K562 (cell line): ENCODE data around the gene MTMR10.

Source experiments
- ELF1 ChIP-seq: fragments of 200-800 bp; sonication (Bioruptor generic); IDR thresholded peaks from 2 replicates; pipeline ENCODE4 v1.6.1; 2016; ENCODE audit warnings: missing genetic modification characterization, missing compliant biosample characterization
- FOXK2 ChIP-seq, 2 experiments: fragments of 450-650 bp; IDR thresholded peaks in 1 of 2; conservative IDR thresholded peaks in 1 of 2; 2 replicates each; pipeline ENCODE4 v1.6.1; 2016; ENCODE audit warnings: low read depth in 2 of 2, mild to moderate bottlenecking in 1 of 2
- SMARCA5 ChIP-seq: fragments of 450-650 bp; IDR thresholded peaks from 2 replicates; pipeline ENCODE4 v1.6.1; 2016
- TAF1 ChIP-seq: IDR thresholded peaks from 2 replicates; pipeline ENCODE4 v1.6.1; 2011; ENCODE audit warnings: mild to moderate bottlenecking, low read length, moderate library complexity; ENCODE audit not compliant: insufficient read depth, control insufficient read depth, severe bottlenecking; ENCODE audit errors: extremely low read depth
- TF ChIP-seq, protein P1 (sequence below): fragments of 250-450 bp; sonication (Bioruptor Pico); IDR thresholded peaks from 2 replicates; pipeline ENCODE4 v1.9.0; 2021; ENCODE audit warnings: mild to moderate bottlenecking
- TF ChIP-seq, protein P2 (sequence below), 3 experiments: IDR thresholded peaks in 2 of 3; conservative IDR thresholded peaks in 1 of 3; 2 replicates each; pipeline ENCODE4 v1.5.1; 2011 to 2012; ENCODE audit warnings: low read length in 3 of 3, mild to moderate bottlenecking in 3 of 3, control low read depth in 2 of 3, improper control_type of control experiment in 1 of 3, inconsistent platforms in 1 of 3, low read depth in 1 of 3, mixed read lengths in 1 of 3, moderate library complexity in 1 of 3; ENCODE audit not compliant: insufficient read depth in 2 of 3
- TF ChIP-seq, protein P3 (sequence below): sonication (generic); formaldehyde crosslinking; IDR thresholded peaks from 2 replicates; pipeline ENCODE4 v1.5.0; 2020; ENCODE audit warnings: missing genetic modification reagents

DNA sequence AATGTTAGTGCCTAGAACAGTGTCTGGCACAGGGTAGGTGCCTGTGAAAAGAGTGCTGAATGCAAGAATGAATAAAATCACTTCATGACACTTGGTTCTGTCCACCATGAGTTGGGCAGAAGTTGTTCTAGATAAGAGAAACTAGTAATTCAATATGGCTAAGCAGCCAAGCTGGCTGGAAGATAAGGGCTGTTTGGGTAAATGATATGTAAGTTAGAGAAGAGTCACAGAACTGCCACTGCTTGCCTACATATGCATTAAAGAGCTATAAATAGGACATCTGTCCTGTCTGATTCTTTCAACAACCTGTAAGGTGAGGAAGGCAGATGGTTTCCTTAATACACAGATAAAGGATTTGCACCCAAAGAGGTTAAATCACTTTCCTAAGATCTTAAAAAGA, 13.1 kb downstream of the MTMR10 start:
- TF ChIP-seq, protein P1, sequence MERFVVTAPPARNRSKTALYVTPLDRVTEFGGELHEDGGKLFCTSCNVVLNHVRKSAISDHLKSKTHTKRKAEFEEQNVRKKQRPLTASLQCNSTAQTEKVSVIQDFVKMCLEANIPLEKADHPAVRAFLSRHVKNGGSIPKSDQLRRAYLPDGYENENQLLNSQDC (CRISPR knock-in tag), result no peak
- TF ChIP-seq, protein P2, sequence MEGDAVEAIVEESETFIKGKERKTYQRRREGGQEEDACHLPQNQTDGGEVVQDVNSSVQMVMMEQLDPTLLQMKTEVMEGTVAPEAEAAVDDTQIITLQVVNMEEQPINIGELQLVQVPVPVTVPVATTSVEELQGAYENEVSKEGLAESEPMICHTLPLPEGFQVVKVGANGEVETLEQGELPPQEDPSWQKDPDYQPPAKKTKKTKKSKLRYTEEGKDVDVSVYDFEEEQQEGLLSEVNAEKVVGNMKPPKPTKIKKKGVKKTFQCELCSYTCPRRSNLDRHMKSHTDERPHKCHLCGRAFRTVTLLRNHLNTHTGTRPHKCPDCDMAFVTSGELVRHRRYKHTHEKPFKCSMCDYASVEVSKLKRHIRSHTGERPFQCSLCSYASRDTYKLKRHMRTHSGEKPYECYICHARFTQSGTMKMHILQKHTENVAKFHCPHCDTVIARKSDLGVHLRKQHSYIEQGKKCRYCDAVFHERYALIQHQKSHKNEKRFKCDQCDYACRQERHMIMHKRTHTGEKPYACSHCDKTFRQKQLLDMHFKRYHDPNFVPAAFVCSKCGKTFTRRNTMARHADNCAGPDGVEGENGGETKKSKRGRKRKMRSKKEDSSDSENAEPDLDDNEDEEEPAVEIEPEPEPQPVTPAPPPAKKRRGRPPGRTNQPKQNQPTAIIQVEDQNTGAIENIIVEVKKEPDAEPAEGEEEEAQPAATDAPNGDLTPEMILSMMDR (IDR thresholded peaks at IDR 0.05 in 2 of 3, conservative IDR thresholded peaks at IDR 0.05 in 1 of 3; ENCODE audit: insufficient read depth in 2 of 3, low read depth in 1 of 3, low read length in 3 of 3), result no peak
- TF ChIP-seq ELF1 (tag), result no peak
- TF ChIP-seq FOXK2 (conservative IDR thresholded peaks at IDR 0.05 in 1 of 2, IDR thresholded peaks at IDR 0.05 in 1 of 2; ENCODE audit: low read depth in 2 of 2), result no peak
- TF ChIP-seq, protein P3, sequence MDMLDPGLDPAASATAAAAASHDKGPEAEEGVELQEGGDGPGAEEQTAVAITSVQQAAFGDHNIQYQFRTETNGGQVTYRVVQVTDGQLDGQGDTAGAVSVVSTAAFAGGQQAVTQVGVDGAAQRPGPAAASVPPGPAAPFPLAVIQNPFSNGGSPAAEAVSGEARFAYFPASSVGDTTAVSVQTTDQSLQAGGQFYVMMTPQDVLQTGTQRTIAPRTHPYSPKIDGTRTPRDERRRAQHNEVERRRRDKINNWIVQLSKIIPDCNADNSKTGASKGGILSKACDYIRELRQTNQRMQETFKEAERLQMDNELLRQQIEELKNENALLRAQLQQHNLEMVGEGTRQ (CRISPR knock-in tag), result no peak
- TF ChIP-seq TAF1, result no peak
- no peak for TF ChIP-seq SMARCA5
